HK-2 (cell line): ENCODE data around the gene PLXND1.

Experiments used
- DNase-seq: peaks from one replicate; pipeline ENCODE4 v3.0.0-alpha.2; 2018; ENCODE audit not compliant: unreplicated experiment

The PLXND1 gene

DNA sequence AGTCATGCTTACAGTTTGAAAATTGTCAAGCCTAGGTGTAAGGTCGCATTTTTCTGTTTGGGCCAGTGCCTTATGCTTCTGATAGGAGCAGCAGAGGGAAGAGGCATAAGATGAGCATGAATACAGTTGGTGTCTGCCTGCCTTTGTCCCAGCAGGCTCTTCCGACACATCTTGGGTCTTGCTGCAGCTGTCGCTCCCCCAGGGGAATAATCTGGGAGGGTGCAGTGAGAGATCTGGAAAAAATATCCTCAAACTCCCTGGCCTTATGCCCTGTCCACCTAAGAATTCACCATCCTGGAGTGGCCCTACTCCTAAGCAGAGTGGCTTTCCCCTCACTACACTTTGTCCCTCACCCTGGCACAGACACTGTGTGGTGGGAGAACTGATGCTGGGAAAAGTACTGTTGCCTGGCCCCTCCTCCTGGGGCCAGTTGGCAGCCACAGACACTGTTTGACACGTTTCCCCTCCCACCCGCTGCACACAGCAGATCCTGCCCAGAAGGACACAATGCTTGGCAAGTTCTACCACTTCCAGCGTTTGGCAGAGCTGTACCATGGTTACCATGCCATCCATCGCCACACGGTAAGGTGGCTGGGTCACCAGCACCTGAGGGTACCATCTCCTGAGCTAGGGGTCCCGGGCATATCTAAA is 99.2 kb downstream of the PLXND1 start:
- DNase-seq, result no peak

DNA sequence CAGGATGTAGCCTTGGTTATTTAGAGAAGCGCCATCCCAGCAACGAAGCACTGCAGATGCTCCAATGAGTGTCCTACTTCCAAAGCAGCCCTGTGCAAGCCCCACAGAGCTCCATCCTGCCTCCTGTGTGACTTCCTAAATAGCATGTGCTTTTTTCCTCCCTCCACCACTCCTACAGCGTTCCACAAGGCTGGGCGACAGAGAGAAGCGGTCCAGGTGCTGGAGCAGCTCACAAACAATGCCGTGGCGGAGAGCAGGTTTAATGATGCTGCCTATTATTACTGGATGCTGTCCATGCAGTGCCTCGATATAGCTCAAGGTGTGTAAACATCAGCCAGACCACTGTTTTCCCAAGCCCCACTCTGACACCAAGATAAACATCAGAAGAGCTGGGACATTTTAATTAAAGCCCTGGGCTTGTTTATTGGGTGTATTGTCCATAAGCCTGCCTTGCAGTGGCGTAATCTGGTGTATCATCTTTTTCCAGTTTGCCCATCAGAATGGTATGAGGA is 100.2 kb downstream of the PLXND1 start:
- no peak for DNase-seq

DNA sequence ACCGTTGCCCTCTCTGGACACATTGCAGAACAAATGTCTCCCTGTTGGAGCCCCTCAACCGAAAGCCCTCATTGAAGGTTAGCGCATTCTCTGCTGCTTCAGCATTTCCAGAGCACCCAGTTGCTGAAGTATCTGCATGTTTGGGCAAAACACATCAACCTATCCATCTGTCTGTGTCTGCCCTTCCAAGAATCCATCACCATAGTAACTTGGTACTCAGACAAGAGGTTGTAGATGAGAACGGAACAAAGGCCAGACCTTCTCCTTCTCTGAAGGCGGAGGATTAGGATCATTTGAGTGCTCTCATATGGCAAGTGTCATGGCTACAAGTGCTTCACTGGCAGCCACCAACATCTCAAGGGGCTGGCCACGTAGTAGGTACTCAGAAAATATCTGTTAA is 101.1 kb downstream of the PLXND1 start:
- no peak for DNase-seq
